ENCODE results near the gene MARCHF7.
"Not testable (repeated sequence)": the region's sequence is repeated elsewhere in the genome, so short reads cannot be mapped to it uniquely, and the experiment has no call there.

Gene MARCHF7

GRCh38 chr2:159712143-159712928, at the start of gene MARCHF7:
MARCHF7 (plus strand) TSS chr2:159712506; CDS start chr2:159729023, 16,517 bp downstream.
- Histone ChIP-seq H3K36me3 (ENCODE audit: control insufficient read depth, insufficient read depth, low read length) (peaks cover 7% of the 10 kb centered on the region), H3K9ac (ENCODE audit: low read depth, low read length) (peak within 1 kb of the TSS; percentile 100), H3K9me3 (ENCODE audit: control insufficient read depth, insufficient read depth, low read length) (no peaks in the 10 kb centered on the region), H3K4me3 (ENCODE audit: low read depth, low read length) (peak within 1 kb of the TSS; percentile 98), H3K27me3 (ENCODE audit: control insufficient read depth, insufficient read depth, low read length) (no peaks in the 10 kb centered on the region), H3K4me1 (ENCODE audit: control insufficient read depth, insufficient read depth, low read length) (peaks cover 14% of the 10 kb centered on the region)

GRCh38 chr2:159667423-159667822, 44.9 kb upstream of the MARCHF7 start:
- not testable (repeated sequence) for H3K4me1 ChIP-seq (ENCODE audit: control insufficient read depth, insufficient read depth, low read length); H3K9ac ChIP-seq (ENCODE audit: low read depth, low read length); H3K4me3 ChIP-seq (ENCODE audit: low read depth, low read length); H3K9me3 ChIP-seq (ENCODE audit: control insufficient read depth, insufficient read depth, low read length); H3K27me3 ChIP-seq (ENCODE audit: control insufficient read depth, insufficient read depth, low read length); H3K36me3 ChIP-seq (ENCODE audit: control insufficient read depth, insufficient read depth, low read length)

GRCh38 chr2:159671047-159671446, 41.3 kb upstream of the MARCHF7 start:
- Histone ChIP-seq H3K9ac (ENCODE audit: low read depth, low read length) (no peak overlapping the region), H3K27me3 (ENCODE audit: control insufficient read depth, insufficient read depth, low read length) (no peaks in the 10 kb centered on the region), H3K4me3 (ENCODE audit: low read depth, low read length) (no peak overlapping the region), H3K4me1 (ENCODE audit: control insufficient read depth, insufficient read depth, low read length) (no peaks in the 10 kb centered on the region), H3K9me3 (ENCODE audit: control insufficient read depth, insufficient read depth, low read length) (no peaks in the 10 kb centered on the region), H3K36me3 (ENCODE audit: control insufficient read depth, insufficient read depth, low read length) (no peaks in the 10 kb centered on the region)

- no peak overlapping the region for H3K4me3 ChIP-seq (ENCODE audit: low read depth, low read length)
- no peaks in the 10 kb centered on the region for H3K4me1 ChIP-seq (ENCODE audit: control insufficient read depth, insufficient read depth, low read length)
- no peaks in the 10 kb centered on the region for H3K9me3 ChIP-seq (ENCODE audit: control insufficient read depth, insufficient read depth, low read length)
- H3K27me3 ChIP-seq (ENCODE audit: control insufficient read depth, insufficient read depth, low read length), result no peaks in the 10 kb centered on the region
- no peak overlapping the region for H3K9ac ChIP-seq (ENCODE audit: low read depth, low read length)
- H3K36me3 ChIP-seq (ENCODE audit: control insufficient read depth, insufficient read depth, low read length), result no peaks in the 10 kb centered on the region
Measured at GRCh38 chr2:159677654-159678053, 34.7 kb upstream of the MARCHF7 start.

- no peaks in the 10 kb centered on the region for H3K9me3 ChIP-seq (ENCODE audit: control insufficient read depth, insufficient read depth, low read length)
- H3K4me1 ChIP-seq (ENCODE audit: control insufficient read depth, insufficient read depth, low read length), result no peaks in the 10 kb centered on the region
- no peaks in the 10 kb centered on the region for H3K27me3 ChIP-seq (ENCODE audit: control insufficient read depth, insufficient read depth, low read length)
- H3K36me3 ChIP-seq (ENCODE audit: control insufficient read depth, insufficient read depth, low read length), result no peaks in the 10 kb centered on the region
- no peak overlapping the region for H3K9ac ChIP-seq (ENCODE audit: low read depth, low read length)
- no peak overlapping the region for H3K4me3 ChIP-seq (ENCODE audit: low read depth, low read length)
Measured at GRCh38 chr2:159680692-159681091, 31.6 kb upstream of the MARCHF7 start.

- Histone ChIP-seq H3K27me3 (ENCODE audit: control insufficient read depth, insufficient read depth, low read length) (no peaks in the 10 kb centered on the region), H3K36me3 (ENCODE audit: control insufficient read depth, insufficient read depth, low read length) (no peaks in the 10 kb centered on the region), H3K4me1 (ENCODE audit: control insufficient read depth, insufficient read depth, low read length) (no peaks in the 10 kb centered on the region), H3K9ac (ENCODE audit: low read depth, low read length) (no peak overlapping the region), H3K9me3 (ENCODE audit: control insufficient read depth, insufficient read depth, low read length) (no peaks in the 10 kb centered on the region), H3K4me3 (ENCODE audit: low read depth, low read length) (no peak overlapping the region)
Measured at GRCh38 chr2:159683817-159684216, 28.5 kb upstream of the MARCHF7 start.

- H3K36me3 ChIP-seq (ENCODE audit: control insufficient read depth, insufficient read depth, low read length), result no peaks in the 10 kb centered on the region
- H3K9me3 ChIP-seq (ENCODE audit: control insufficient read depth, insufficient read depth, low read length), result no peaks in the 10 kb centered on the region
- H3K4me3 ChIP-seq (ENCODE audit: low read depth, low read length), result no peak overlapping the region
- no peaks in the 10 kb centered on the region for H3K4me1 ChIP-seq (ENCODE audit: control insufficient read depth, insufficient read depth, low read length)
- H3K9ac ChIP-seq (ENCODE audit: low read depth, low read length), result no peak overlapping the region
- H3K27me3 ChIP-seq (ENCODE audit: control insufficient read depth, insufficient read depth, low read length), result no peaks in the 10 kb centered on the region
Measured at GRCh38 chr2:159684796-159685195, 27.5 kb upstream of the MARCHF7 start.

GRCh38 chr2:159694500-159695040, 17.7 kb upstream of the MARCHF7 start:
- Histone ChIP-seq H3K4me1 (ENCODE audit: control insufficient read depth, insufficient read depth, low read length) (no peaks in the 10 kb centered on the region), H3K27me3 (ENCODE audit: control insufficient read depth, insufficient read depth, low read length) (no peaks in the 10 kb centered on the region), H3K9ac (ENCODE audit: low read depth, low read length) (no peak overlapping the region), H3K4me3 (ENCODE audit: low read depth, low read length) (no peak overlapping the region), H3K36me3 (ENCODE audit: control insufficient read depth, insufficient read depth, low read length) (no peaks in the 10 kb centered on the region), H3K9me3 (ENCODE audit: control insufficient read depth, insufficient read depth, low read length) (no peaks in the 10 kb centered on the region)

GRCh38 chr2:159695795-159696448, 16.4 kb upstream of the MARCHF7 start:
- Histone ChIP-seq H3K4me1 (ENCODE audit: control insufficient read depth, insufficient read depth, low read length) (no peaks in the 10 kb centered on the region), H3K36me3 (ENCODE audit: control insufficient read depth, insufficient read depth, low read length) (no peaks in the 10 kb centered on the region), H3K9ac (ENCODE audit: low read depth, low read length) (no peak overlapping the region), H3K27me3 (ENCODE audit: control insufficient read depth, insufficient read depth, low read length) (no peaks in the 10 kb centered on the region), H3K9me3 (ENCODE audit: control insufficient read depth, insufficient read depth, low read length) (no peaks in the 10 kb centered on the region), H3K4me3 (ENCODE audit: low read depth, low read length) (no peak overlapping the region)

GRCh38 chr2:159703491-159703890, 8.8 kb upstream of the MARCHF7 start:
- Histone ChIP-seq H3K9me3 (ENCODE audit: control insufficient read depth, insufficient read depth, low read length) (no peaks in the 10 kb centered on the region), H3K9ac (ENCODE audit: low read depth, low read length) (no peak overlapping the region), H3K4me1 (ENCODE audit: control insufficient read depth, insufficient read depth, low read length) (no peaks in the 10 kb centered on the region), H3K27me3 (ENCODE audit: control insufficient read depth, insufficient read depth, low read length) (no peaks in the 10 kb centered on the region), H3K4me3 (ENCODE audit: low read depth, low read length) (no peak overlapping the region), H3K36me3 (ENCODE audit: control insufficient read depth, insufficient read depth, low read length) (no peaks in the 10 kb centered on the region)

GRCh38 chr2:159706385-159706980, 5.8 kb upstream of the MARCHF7 start:
- H3K4me1 ChIP-seq (ENCODE audit: control insufficient read depth, insufficient read depth, low read length), result peaks cover 3% of the 10 kb centered on the region
- H3K4me3 ChIP-seq (ENCODE audit: low read depth, low read length), result no peak overlapping the region
- no peaks in the 10 kb centered on the region for H3K27me3 ChIP-seq (ENCODE audit: control insufficient read depth, insufficient read depth, low read length)
- H3K36me3 ChIP-seq (ENCODE audit: control insufficient read depth, insufficient read depth, low read length), result no peaks in the 10 kb centered on the region
- H3K9ac ChIP-seq (ENCODE audit: low read depth, low read length), result no peak overlapping the region
- no peaks in the 10 kb centered on the region for H3K9me3 ChIP-seq (ENCODE audit: control insufficient read depth, insufficient read depth, low read length)
